ENCODE data around the gene RAB3GAP2.
"Not testable (repeated sequence)": the region's sequence is repeated elsewhere in the genome, so short reads cannot be mapped to it uniquely, and the experiment has no call there.

The RAB3GAP2 gene

DNA sequence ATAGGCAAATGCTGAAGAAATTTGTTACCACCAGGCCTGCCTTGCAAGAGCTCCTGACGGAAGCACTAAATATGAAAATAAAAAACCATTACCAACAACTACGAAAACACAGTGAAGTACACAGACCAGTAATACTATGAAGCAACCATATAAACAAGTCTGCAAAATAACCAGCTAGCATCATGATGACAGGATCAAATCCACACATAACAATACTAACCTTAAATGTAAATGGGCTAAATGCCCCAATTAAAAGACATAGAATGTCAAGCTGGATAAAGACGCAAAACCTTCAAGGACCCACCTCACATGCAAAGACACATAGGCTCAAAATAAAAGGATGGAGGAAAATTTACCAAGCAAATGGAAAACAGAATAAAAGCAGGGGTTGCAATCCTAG is 16.1 kb downstream of the RAB3GAP2 start:
- not testable (repeated sequence) for H3K4me2 ChIP-seq (ENCODE audit: low read length); H3K27me3 ChIP-seq (ENCODE audit: control insufficient read depth, insufficient read depth, low read length); H3K4me1 ChIP-seq (ENCODE audit: control insufficient read depth, insufficient read depth, low read length); H3K4me3 ChIP-seq (ENCODE audit: low read length); H3K9me3 ChIP-seq (replicated peaks; ENCODE audit: low read length); H3K9ac ChIP-seq (ENCODE audit: low read depth, low read length)
- peaks cover 11% of the 10 kb centered on the region for H3K36me3 ChIP-seq (ENCODE audit: insufficient read depth, low read length)

DNA sequence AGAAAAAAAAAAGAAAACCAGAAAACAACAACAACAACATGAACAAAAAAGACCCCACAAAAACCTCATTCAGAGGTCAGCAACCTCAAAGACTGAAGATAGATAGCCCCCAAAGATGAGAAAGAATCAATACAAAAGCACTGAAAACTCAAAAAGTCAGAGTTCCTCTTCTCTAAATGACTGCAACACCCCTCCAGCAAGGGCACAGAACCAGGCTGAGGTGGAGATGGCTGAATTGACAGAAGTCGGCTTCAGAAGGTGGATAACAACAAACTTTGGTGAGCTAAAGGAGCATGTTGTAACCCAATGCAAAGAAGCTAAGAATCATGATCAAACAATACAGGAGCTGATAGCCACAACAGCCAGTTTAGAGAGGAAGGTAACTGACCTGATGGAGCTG is 17.0 kb downstream of the RAB3GAP2 start:
- peaks cover 19% of the 10 kb centered on the region for H3K36me3 ChIP-seq (ENCODE audit: insufficient read depth, low read length)
- no peak overlapping the region for H3K4me2 ChIP-seq (ENCODE audit: low read length)
- H3K9me3 ChIP-seq (replicated peaks; ENCODE audit: low read length) = peaks cover 2% of the 10 kb centered on the region
- H3K4me1 ChIP-seq (ENCODE audit: control insufficient read depth, insufficient read depth, low read length) = no peaks in the 10 kb centered on the region
- H3K4me3 ChIP-seq (ENCODE audit: low read length) = no peak overlapping the region
- no peak overlapping the region for H3K9ac ChIP-seq (ENCODE audit: low read depth, low read length)
- no peaks in the 10 kb centered on the region for H3K27me3 ChIP-seq (ENCODE audit: control insufficient read depth, insufficient read depth, low read length)

DNA sequence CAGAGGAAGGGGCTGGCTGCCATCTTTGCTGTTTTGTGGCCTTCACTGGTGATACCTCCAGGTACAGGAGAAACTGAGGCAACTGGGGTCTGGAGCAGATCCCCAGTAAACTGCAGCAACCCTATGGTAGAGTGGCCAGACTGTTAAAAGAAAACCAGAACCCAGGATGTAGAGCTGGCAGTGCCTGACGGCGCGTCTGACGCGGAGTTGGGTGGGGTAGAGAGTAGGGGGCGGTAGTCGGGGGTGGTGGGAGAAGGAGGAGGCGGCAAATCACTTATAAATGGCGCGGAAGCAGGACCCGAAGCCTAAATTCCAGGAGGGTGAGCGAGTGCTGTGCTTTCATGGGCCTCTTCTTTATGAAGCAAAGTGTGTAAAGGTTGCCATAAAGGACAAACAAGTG is 19.0 kb downstream of the RAB3GAP2 start:
- not testable (repeated sequence) for H3K4me1 ChIP-seq (ENCODE audit: control insufficient read depth, insufficient read depth, low read length)

GRCh38 chr1:220251272-220251671 is 21.0 kb downstream of the RAB3GAP2 start:
- Histone ChIP-seq H3K4me2 (ENCODE audit: low read length) (no peak overlapping the region), H3K4me3 (ENCODE audit: low read length) (no peak overlapping the region), H3K9me3 (replicated peaks; ENCODE audit: low read length) (peaks cover 2% of the 10 kb centered on the region), H3K4me1 (ENCODE audit: control insufficient read depth, insufficient read depth, low read length) (no peaks in the 10 kb centered on the region), H3K27me3 (ENCODE audit: control insufficient read depth, insufficient read depth, low read length) (no peaks in the 10 kb centered on the region), H3K36me3 (ENCODE audit: insufficient read depth, low read length) (peaks cover 24% of the 10 kb centered on the region), H3K9ac (ENCODE audit: low read depth, low read length) (no peak overlapping the region)

More for the DNA sequence above, 19.0 kb downstream of the RAB3GAP2 start:
- H3K4me3 ChIP-seq (ENCODE audit: low read length); H3K4me2 ChIP-seq (ENCODE audit: low read length); H3K9me3 ChIP-seq (replicated peaks; ENCODE audit: low read length); H3K9ac ChIP-seq (ENCODE audit: low read depth, low read length); H3K27me3 ChIP-seq (ENCODE audit: control insufficient read depth, insufficient read depth, low read length): not testable (repeated sequence)
- H3K36me3 ChIP-seq (ENCODE audit: insufficient read depth, low read length) = peaks cover 24% of the 10 kb centered on the region

- Histone ChIP-seq H3K4me2 (ENCODE audit: low read length) (no peak overlapping the region), H3K9me3 (replicated peaks; ENCODE audit: low read length) (peaks cover 2% of the 10 kb centered on the region), H3K36me3 (ENCODE audit: insufficient read depth, low read length) (peaks cover 24% of the 10 kb centered on the region), H3K27me3 (ENCODE audit: control insufficient read depth, insufficient read depth, low read length) (no peaks in the 10 kb centered on the region), H3K9ac (ENCODE audit: low read depth, low read length) (no peak overlapping the region), H3K4me1 (ENCODE audit: control insufficient read depth, insufficient read depth, low read length) (no peaks in the 10 kb centered on the region), H3K4me3 (ENCODE audit: low read length) (no peak overlapping the region)
Observed at GRCh38 chr1:220250681-220251080, 21.6 kb downstream of the RAB3GAP2 start.

DNA sequence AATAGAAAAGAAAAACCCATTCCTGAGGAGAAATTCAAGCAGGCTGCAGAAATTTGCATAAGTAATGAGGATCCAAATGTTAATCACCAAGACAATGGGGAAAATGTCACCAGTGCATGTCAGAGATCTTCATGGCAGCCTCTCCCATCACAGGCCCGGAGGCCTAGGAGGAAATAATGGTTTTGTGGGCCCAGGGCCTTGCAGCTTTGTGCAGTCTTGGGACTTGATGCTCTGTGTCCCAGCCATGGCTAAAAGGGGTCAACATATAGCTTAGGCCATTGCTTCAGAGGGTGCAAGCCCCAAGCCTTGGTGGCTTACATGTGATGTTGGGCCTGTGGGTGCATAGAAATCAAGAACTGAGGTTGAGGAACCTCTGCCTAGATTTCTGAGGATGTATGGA is 22.7 kb downstream of the RAB3GAP2 start:
- H3K4me2 ChIP-seq (ENCODE audit: low read length) = no peak overlapping the region
- no peaks in the 10 kb centered on the region for H3K27me3 ChIP-seq (ENCODE audit: control insufficient read depth, insufficient read depth, low read length)
- no peak overlapping the region for H3K4me3 ChIP-seq (ENCODE audit: low read length)
- no peak overlapping the region for H3K9ac ChIP-seq (ENCODE audit: low read depth, low read length)
- no peaks in the 10 kb centered on the region for H3K4me1 ChIP-seq (ENCODE audit: control insufficient read depth, insufficient read depth, low read length)
- peaks cover 24% of the 10 kb centered on the region for H3K36me3 ChIP-seq (ENCODE audit: insufficient read depth, low read length)
- H3K9me3 ChIP-seq (replicated peaks; ENCODE audit: low read length) = peaks cover 2% of the 10 kb centered on the region

DNA sequence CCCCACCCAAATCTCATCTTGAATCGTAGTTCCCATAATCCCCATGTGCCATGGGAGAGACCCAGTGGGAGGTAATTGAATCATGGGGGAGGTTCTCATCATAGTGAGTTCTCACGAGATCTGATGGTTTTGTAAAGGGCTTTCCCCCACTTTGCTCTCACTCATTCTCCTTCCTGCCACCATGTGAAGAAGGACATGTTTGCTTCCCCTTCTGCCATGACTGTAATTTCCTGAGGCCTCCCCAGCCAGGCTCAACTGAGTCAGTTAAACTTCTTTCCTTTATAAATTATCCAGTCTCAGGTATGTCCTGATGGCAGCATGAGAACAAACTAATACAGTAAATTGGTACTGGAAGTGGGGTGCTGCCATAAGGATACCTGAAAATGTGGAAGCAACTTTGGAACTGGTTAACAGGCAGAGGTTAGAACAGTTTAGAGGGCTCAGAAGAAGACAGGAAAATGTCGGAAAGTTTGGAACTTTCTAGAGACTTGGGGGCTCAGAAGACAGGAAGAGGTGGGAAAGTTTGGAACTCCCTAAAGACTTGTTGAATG is 23.5 kb downstream of the RAB3GAP2 start:
- H3K4me2 ChIP-seq (ENCODE audit: low read length); H3K27me3 ChIP-seq (ENCODE audit: control insufficient read depth, insufficient read depth, low read length); H3K4me3 ChIP-seq (ENCODE audit: low read length); H3K9ac ChIP-seq (ENCODE audit: low read depth, low read length); H3K4me1 ChIP-seq (ENCODE audit: control insufficient read depth, insufficient read depth, low read length); H3K9me3 ChIP-seq (replicated peaks; ENCODE audit: low read length): not testable (repeated sequence)
- H3K36me3 ChIP-seq (ENCODE audit: insufficient read depth, low read length) = peaks cover 24% of the 10 kb centered on the region

- peaks cover 12% of the 10 kb centered on the region for H3K36me3 ChIP-seq (ENCODE audit: insufficient read depth, low read length)
- H3K27me3 ChIP-seq (ENCODE audit: control insufficient read depth, insufficient read depth, low read length); H3K4me3 ChIP-seq (ENCODE audit: low read length); H3K9ac ChIP-seq (ENCODE audit: low read depth, low read length); H3K4me1 ChIP-seq (ENCODE audit: control insufficient read depth, insufficient read depth, low read length); H3K9me3 ChIP-seq (replicated peaks; ENCODE audit: low read length); H3K4me2 ChIP-seq (ENCODE audit: low read length): not testable (repeated sequence)
Observed at GRCh38 chr1:220245900-220246299, 26.4 kb downstream of the RAB3GAP2 start.

GRCh38 chr1:220243947-220244346 is 28.3 kb downstream of the RAB3GAP2 start:
- H3K36me3 ChIP-seq (ENCODE audit: insufficient read depth, low read length) = no peaks in the 10 kb centered on the region
- H3K4me2 ChIP-seq (ENCODE audit: low read length) = no peak overlapping the region
- H3K9me3 ChIP-seq (replicated peaks; ENCODE audit: low read length) = no peaks in the 10 kb centered on the region
- H3K4me3 ChIP-seq (ENCODE audit: low read length) = no peak overlapping the region
- H3K4me1 ChIP-seq (ENCODE audit: control insufficient read depth, insufficient read depth, low read length) = no peaks in the 10 kb centered on the region
- no peak overlapping the region for H3K9ac ChIP-seq (ENCODE audit: low read depth, low read length)
- no peaks in the 10 kb centered on the region for H3K27me3 ChIP-seq (ENCODE audit: control insufficient read depth, insufficient read depth, low read length)

- H3K9me3 ChIP-seq (replicated peaks; ENCODE audit: low read length) = no peaks in the 10 kb centered on the region
- no peak overlapping the region for H3K4me3 ChIP-seq (ENCODE audit: low read length)
- no peak overlapping the region for H3K9ac ChIP-seq (ENCODE audit: low read depth, low read length)
- no peaks in the 10 kb centered on the region for H3K4me1 ChIP-seq (ENCODE audit: control insufficient read depth, insufficient read depth, low read length)
- no peak overlapping the region for H3K4me2 ChIP-seq (ENCODE audit: low read length)
- H3K27me3 ChIP-seq (ENCODE audit: control insufficient read depth, insufficient read depth, low read length) = no peaks in the 10 kb centered on the region
- no peaks in the 10 kb centered on the region for H3K36me3 ChIP-seq (ENCODE audit: insufficient read depth, low read length)
Observed at GRCh38 chr1:220241072-220241663, 31.1 kb downstream of the RAB3GAP2 start.

- H3K4me2 ChIP-seq (ENCODE audit: low read length) = no peak overlapping the region
- no peak overlapping the region for H3K4me3 ChIP-seq (ENCODE audit: low read length)
- no peak overlapping the region for H3K9ac ChIP-seq (ENCODE audit: low read depth, low read length)
- H3K4me1 ChIP-seq (ENCODE audit: control insufficient read depth, insufficient read depth, low read length) = peaks cover 9% of the 10 kb centered on the region
- H3K9me3 ChIP-seq (replicated peaks; ENCODE audit: low read length) = no peaks in the 10 kb centered on the region
- no peaks in the 10 kb centered on the region for H3K27me3 ChIP-seq (ENCODE audit: control insufficient read depth, insufficient read depth, low read length)
- no peaks in the 10 kb centered on the region for H3K36me3 ChIP-seq (ENCODE audit: insufficient read depth, low read length)
Observed at GRCh38 chr1:220239966-220240365, 32.3 kb downstream of the RAB3GAP2 start.

DNA sequence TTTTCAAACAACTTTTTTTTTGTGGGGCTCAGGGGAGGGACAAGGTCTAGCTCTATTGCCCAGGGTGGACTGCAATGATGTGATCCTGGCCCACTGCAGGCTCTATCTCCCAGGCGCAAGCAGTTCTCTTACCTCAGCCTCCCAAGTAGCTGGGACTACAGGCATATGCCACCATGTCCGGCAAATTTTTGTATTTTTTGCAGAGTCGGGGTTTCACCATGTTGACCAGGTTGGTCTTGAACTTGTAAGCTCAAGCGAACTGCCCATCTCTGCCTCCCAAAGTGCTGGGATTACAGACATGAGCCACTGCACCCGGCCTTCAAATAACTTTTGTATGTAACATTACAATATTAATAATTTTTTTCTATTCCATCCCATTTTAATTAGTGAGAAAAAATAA is 33.0 kb downstream of the RAB3GAP2 start:
- H3K9ac ChIP-seq (ENCODE audit: low read depth, low read length) = no peak overlapping the region
- no peaks in the 10 kb centered on the region for H3K36me3 ChIP-seq (ENCODE audit: insufficient read depth, low read length)

More for the DNA sequence above, 33.0 kb downstream of the RAB3GAP2 start:
- Histone ChIP-seq H3K4me1 (ENCODE audit: control insufficient read depth, insufficient read depth, low read length) (peaks cover 10% of the 10 kb centered on the region), H3K4me3 (ENCODE audit: low read length) (no peak overlapping the region), H3K27me3 (ENCODE audit: control insufficient read depth, insufficient read depth, low read length) (no peaks in the 10 kb centered on the region), H3K9me3 (replicated peaks; ENCODE audit: low read length) (no peaks in the 10 kb centered on the region), H3K4me2 (ENCODE audit: low read length) (no peak overlapping the region)

All from skeletal muscle satellite cell (primary cell).